Progenitor cell of endocrine pancreas (in vitro differentiated cells): ENCODE data around the gene NETO2. TPM values are rescaled to one million over a fixed set of nuclear protein-coding genes. Genes with fewer than 3 reads are reported as not detected.

Source experiments
- DNase-seq: peaks from one replicate; pipeline ENCODE4 v3.0.0; 2021; ENCODE audit warnings: low spot score; ENCODE audit not compliant: unreplicated experiment
- H3K27ac Mint-ChIP-seq: 2 replicates; pipeline ENCODE4 v1.8.0; 2021; ENCODE audit warnings: mild to moderate bottlenecking, moderate library complexity, mixed read lengths
- H3K27me3 Mint-ChIP-seq: 2 replicates; pipeline ENCODE4 v1.8.0; 2021; ENCODE audit warnings: mixed read lengths
- H3K36me3 Mint-ChIP-seq: 2 replicates; pipeline ENCODE4 v1.8.0; 2022; ENCODE audit warnings: mixed read lengths; ENCODE audit not compliant: insufficient read depth
- H3K4me1 Mint-ChIP-seq: 2 replicates; pipeline ENCODE4 v1.8.0; 2021; ENCODE audit warnings: low read depth, mixed read lengths
- H3K4me3 Mint-ChIP-seq: 2 replicates; pipeline ENCODE4 v1.8.0; 2021; ENCODE audit warnings: low read depth, mild to moderate bottlenecking, moderate library complexity, mixed read lengths
- H3K9me3 Mint-ChIP-seq: 2 replicates; pipeline ENCODE4 v1.8.0; 2021; ENCODE audit warnings: low read depth, mixed read lengths
- total RNA-seq: library from RNA; stranded (reverse); gene quantifications from 2 replicates; pipeline ENCODE4 v1.2.1, GENCODE V29; 2021
- TF ChIP-seq, protein P1 (sequence below): fragments of 200-600 bp; sonication (generic); IDR thresholded peaks from one replicate; pipeline ENCODE4 v1.5.0; 2021; ENCODE audit warnings: antibody characterized with exemption, mild to moderate bottlenecking; ENCODE audit not compliant: unreplicated experiment

NETO2 gene
- total RNA-seq, 1 donor from 2014 or later = 55.2 TPM

DNA sequence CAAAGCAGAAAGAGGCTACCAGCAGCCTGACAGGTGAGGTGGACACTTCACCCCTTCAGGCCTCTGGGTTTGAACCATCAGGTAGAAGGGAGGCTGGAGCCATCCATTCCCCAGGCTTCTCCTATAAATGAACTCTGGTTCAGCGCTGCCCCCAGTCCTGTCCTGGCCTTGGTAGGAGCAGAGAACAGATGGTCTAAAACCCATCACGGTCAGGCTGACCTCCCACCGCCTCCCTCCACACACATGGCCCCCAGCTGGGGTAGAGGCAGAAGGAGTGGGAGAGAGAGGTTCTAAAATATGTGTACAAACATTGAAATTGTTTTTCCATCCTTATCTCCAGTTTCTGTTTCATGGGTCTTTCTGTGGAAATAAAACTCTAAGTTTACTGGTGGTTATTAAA lies 110.6 kb downstream of the NETO2 start:
- DNase-seq = no peak
- H3K4me1 Mint-ChIP-seq = no peaks in the 10 kb centered on the region
- no peaks in the 10 kb centered on the region for H3K9me3 Mint-ChIP-seq
- TF ChIP-seq, protein P1, sequence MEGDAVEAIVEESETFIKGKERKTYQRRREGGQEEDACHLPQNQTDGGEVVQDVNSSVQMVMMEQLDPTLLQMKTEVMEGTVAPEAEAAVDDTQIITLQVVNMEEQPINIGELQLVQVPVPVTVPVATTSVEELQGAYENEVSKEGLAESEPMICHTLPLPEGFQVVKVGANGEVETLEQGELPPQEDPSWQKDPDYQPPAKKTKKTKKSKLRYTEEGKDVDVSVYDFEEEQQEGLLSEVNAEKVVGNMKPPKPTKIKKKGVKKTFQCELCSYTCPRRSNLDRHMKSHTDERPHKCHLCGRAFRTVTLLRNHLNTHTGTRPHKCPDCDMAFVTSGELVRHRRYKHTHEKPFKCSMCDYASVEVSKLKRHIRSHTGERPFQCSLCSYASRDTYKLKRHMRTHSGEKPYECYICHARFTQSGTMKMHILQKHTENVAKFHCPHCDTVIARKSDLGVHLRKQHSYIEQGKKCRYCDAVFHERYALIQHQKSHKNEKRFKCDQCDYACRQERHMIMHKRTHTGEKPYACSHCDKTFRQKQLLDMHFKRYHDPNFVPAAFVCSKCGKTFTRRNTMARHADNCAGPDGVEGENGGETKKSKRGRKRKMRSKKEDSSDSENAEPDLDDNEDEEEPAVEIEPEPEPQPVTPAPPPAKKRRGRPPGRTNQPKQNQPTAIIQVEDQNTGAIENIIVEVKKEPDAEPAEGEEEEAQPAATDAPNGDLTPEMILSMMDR = no peak
- H3K36me3 Mint-ChIP-seq = no peaks in the 10 kb centered on the region
- peaks cover 18% of the 10 kb centered on the region for H3K27me3 Mint-ChIP-seq
- H3K27ac Mint-ChIP-seq = no peak overlapping the region
- H3K4me3 Mint-ChIP-seq = no peak overlapping the region

DNA sequence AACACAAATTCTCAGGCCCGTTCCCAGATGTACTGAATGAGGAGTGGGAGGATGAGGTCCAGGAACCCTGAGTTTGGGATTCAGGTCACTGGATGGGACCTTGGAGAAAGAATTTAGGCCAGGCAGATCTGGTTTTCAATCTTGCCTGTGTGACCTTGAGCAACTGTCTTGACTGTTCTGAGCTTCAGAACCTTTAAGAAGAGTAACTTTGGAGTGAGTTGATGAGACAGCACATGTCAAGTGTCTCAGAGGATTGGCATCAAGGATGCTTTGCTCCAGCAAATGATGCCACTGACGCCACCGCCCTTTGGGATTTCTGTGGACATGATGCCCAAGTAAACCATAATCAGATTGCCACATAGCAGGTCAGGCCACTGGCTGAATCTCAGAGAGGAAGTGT lies 114.0 kb downstream of the NETO2 start:
- H3K4me3 Mint-ChIP-seq = no peak overlapping the region
- H3K27ac Mint-ChIP-seq = no peak overlapping the region
- H3K4me1 Mint-ChIP-seq = no peaks in the 10 kb centered on the region
- H3K36me3 Mint-ChIP-seq = no peaks in the 10 kb centered on the region
- no peaks in the 10 kb centered on the region for H3K9me3 Mint-ChIP-seq
- DNase-seq = no peak
- TF ChIP-seq, protein P1 = no peak
- H3K27me3 Mint-ChIP-seq = no peaks in the 10 kb centered on the region

DNA sequence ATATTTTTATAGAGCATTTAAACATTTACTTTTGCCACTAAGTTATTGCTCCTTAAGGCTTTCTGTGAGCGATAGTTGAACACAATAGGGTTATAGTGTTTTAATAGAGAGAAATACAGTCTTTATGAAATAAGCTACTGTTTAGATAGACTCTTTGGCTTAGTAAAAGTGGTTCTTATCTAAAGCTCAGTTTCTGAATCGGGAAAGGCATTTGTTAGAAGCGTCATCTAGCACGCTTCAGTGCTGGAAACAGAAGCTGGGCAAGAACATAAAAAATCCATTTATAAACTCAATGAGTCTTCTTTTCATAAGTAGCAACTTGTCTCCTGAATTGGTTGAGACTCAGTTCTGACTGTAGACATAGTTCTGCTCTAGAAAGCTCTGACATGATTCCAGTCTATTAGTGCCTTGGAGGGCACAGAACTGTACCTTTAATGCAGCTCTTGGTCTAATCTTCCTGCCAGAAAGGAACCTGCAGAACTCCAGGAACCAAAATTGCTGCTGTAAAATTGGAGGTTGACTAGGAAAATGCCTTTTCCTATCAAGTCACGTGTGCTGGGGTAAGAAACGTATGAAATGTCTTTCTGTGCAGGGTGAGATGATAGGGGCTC lies 114.9 kb downstream of the NETO2 start:
- no peak overlapping the region for H3K4me3 Mint-ChIP-seq
- no peak for DNase-seq
- H3K27me3 Mint-ChIP-seq = no peaks in the 10 kb centered on the region
- H3K27ac Mint-ChIP-seq = no peak overlapping the region
- H3K36me3 Mint-ChIP-seq = no peaks in the 10 kb centered on the region
- no peaks in the 10 kb centered on the region for H3K4me1 Mint-ChIP-seq
- H3K9me3 Mint-ChIP-seq = no peaks in the 10 kb centered on the region
- TF ChIP-seq, protein P1 = no peak

Other genes with a start within 250 kb of the NETO2 start
- 62.8 and 63.7 TPM in 2 replicates for gene DNAJA2, start 170.3 kb downstream of the NETO2 start, total RNA-seq